ENCODE results near the gene ADAMTS6. TPM values are rescaled to one million over a fixed set of nuclear protein-coding genes. Genes with fewer than 3 reads are reported as not detected.

The ADAMTS6 gene
- total RNA-seq, 2 donors from 2014 or later = 0.91 to 20.7 TPM

DNA sequence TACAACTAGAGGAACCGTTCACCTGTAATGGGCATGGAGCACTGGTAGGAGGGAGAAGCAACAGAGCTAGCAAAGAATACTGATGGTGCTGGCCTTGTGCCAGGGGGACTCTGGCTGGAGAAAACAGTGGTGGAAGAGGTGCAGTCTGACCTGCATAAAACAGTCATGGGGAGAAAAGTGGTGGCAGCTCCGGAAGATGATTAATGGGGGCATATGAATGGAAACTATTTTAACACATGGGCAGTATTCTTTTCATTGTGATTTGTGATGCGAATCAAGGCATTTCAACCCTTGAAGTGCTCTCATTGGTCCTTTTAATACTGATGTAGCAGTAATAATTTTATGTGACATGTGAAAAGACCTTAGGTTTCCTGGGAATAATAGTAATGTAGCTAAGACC, 219.6 kb downstream of the ADAMTS6 start:
- Histone ChIP-seq H3K27me3 (replicated peaks; ENCODE audit: insufficient read depth) (no peaks in the 10 kb centered on the region), H3K27ac (no peak overlapping the region), H3K4me1 (replicated peaks) (no peaks in the 10 kb centered on the region), H3K9me3 (no peaks in the 10 kb centered on the region), H3K36me3 (no peaks in the 10 kb centered on the region), H3K4me3 (no peak overlapping the region)
- intact Hi-C loops (cut with DNase I) = no loop called here
- WGBS = 42% methylated on average over 3 of the region's 3 CpGs
- TF ChIP-seq CTCF (IDR thresholded peaks at IDR 0.05) (no peak), POLR2AphosphoS5 (IDR thresholded peaks at IDR 0.05) (no peak), POLR2A (IDR thresholded peaks at IDR 0.05) (no peak)
- DNase-seq (ENCODE audit: low spot score) = no peak

DNA sequence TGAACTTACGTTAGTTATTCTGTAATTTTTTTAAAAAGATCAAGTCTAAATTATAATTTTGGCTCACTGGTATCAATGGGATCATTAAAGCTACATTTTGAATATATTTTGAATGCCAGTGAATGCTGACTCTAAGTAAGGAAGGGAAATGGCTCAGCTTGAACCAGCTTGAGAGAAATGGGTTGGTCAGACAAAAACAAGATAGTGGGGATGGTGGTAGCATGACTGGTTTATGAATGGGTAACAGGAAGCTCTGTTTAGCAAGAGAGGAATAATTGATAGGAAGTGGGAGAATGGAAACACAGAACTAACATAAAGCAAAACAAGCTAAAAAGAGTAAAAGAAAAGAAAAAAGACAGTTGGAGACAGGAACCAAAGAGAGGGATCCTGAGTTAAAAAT, 220.2 kb downstream of the ADAMTS6 start:
- H3K9me3 ChIP-seq = no peaks in the 10 kb centered on the region

DNA sequence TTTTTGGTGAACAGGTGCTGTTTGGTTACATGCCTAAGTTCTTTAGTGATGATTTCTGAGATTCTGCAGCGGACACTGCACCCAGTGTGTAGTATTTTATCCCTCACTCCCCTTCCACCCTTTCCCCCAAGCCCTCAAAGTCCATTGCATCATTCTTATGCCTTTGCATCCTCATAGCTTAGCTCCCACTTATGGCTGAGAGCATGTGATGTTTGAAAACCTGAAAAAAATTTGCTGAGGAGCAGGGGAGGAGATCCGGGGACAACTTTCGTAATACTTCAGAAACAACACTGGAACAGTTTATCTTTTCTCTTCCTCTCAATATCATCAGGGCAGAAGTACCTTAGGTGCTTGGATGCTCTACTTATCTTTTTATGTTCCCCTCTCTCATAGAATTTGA, 226.4 kb downstream of the ADAMTS6 start:
- no peak overlapping the region for H3K4me3 ChIP-seq

More for the DNA sequence above, 220.2 kb downstream of the ADAMTS6 start:
- no peaks in the 10 kb centered on the region for H3K27me3 ChIP-seq (replicated peaks; ENCODE audit: insufficient read depth)
- intact Hi-C loops (cut with DNase I) = no loop called here
- WGBS = 98% methylated on average over 1 of the region's 1 CpG
- no peaks in the 10 kb centered on the region for H3K4me1 ChIP-seq (replicated peaks)
- no peak for DNase-seq (ENCODE audit: low spot score)
- H3K27ac ChIP-seq = no peak overlapping the region
- TF ChIP-seq POLR2A (IDR thresholded peaks at IDR 0.05) (no peak), CTCF (IDR thresholded peaks at IDR 0.05) (no peak), POLR2AphosphoS5 (IDR thresholded peaks at IDR 0.05) (no peak)
- no peak overlapping the region for H3K4me3 ChIP-seq
- no peaks in the 10 kb centered on the region for H3K36me3 ChIP-seq

DNA sequence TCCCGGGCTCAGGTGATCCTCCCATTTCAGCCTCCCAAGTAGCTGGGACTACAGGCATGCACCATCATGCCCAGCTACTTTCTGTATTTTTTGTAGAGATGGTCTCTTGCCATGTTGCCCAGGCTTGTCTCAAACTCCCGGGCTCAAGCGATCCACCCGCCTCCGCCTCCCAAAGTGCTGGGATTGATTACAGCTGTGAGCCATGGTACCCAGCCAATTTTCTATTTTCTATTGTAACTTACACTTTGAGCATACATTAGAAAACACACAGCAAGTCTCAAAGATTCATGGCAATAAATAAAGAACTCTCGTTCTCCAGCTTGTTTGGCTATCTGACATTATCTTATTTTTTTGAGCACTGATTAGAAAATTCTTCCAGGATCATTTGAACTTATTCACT, 228.7 kb downstream of the ADAMTS6 start:
- WGBS = 72% methylated on average over 6 of the region's 6 CpGs
- Histone ChIP-seq H3K4me1 (replicated peaks) (no peaks in the 10 kb centered on the region), H3K4me3 (no peak overlapping the region), H3K9me3 (no peaks in the 10 kb centered on the region), H3K36me3 (no peaks in the 10 kb centered on the region), H3K27ac (no peak overlapping the region), H3K27me3 (replicated peaks; ENCODE audit: insufficient read depth) (no peaks in the 10 kb centered on the region)
- TF ChIP-seq POLR2A (IDR thresholded peaks at IDR 0.05) = no peak
- no peak for TF ChIP-seq CTCF (IDR thresholded peaks at IDR 0.05)
- TF ChIP-seq POLR2AphosphoS5 (IDR thresholded peaks at IDR 0.05) = no peak
- intact Hi-C loops (cut with DNase I) = no loop called here
- no peak for DNase-seq (ENCODE audit: low spot score)

More for the DNA sequence above, 226.4 kb downstream of the ADAMTS6 start:
- Histone ChIP-seq H3K36me3 (no peaks in the 10 kb centered on the region), H3K4me1 (replicated peaks) (no peaks in the 10 kb centered on the region), H3K27ac (no peak overlapping the region), H3K9me3 (no peaks in the 10 kb centered on the region), H3K27me3 (replicated peaks; ENCODE audit: insufficient read depth) (no peaks in the 10 kb centered on the region)
- intact Hi-C loops (cut with DNase I) = no loop called here
- WGBS = 91% methylated on average over 3 of the region's 3 CpGs
- TF ChIP-seq POLR2A (IDR thresholded peaks at IDR 0.05) (no peak), CTCF (IDR thresholded peaks at IDR 0.05) (no peak), POLR2AphosphoS5 (IDR thresholded peaks at IDR 0.05) (no peak)
- no peak for DNase-seq (ENCODE audit: low spot score)

GRCh38 chr5:65248896-65249295, 232.8 kb downstream of the ADAMTS6 start:
- no peak overlapping the region for H3K27ac ChIP-seq
- H3K9me3 ChIP-seq = no peaks in the 10 kb centered on the region
- 88% methylated on average over 4 of the region's 4 CpGs for WGBS
- H3K4me1 ChIP-seq (replicated peaks) = no peaks in the 10 kb centered on the region
- H3K27me3 ChIP-seq (replicated peaks; ENCODE audit: insufficient read depth) = no peaks in the 10 kb centered on the region
- no peak overlapping the region for H3K4me3 ChIP-seq
- no peaks in the 10 kb centered on the region for H3K36me3 ChIP-seq
- intact Hi-C loops (cut with DNase I) = no loop called here
- DNase-seq (ENCODE audit: low spot score) = no peak
- TF ChIP-seq CTCF (IDR thresholded peaks at IDR 0.05) = no peak
- no peak for TF ChIP-seq POLR2A (IDR thresholded peaks at IDR 0.05)
- no peak for TF ChIP-seq POLR2AphosphoS5 (IDR thresholded peaks at IDR 0.05)
